ENCODE measurements around the gene ADSS1. TPM values are rescaled to one million over a fixed set of nuclear protein-coding genes. Genes with fewer than 3 reads are reported as not detected.

ADSS1 gene
- total and polyA plus RNA-seq, 4 donors, result 1.8 to 18.8 (median 12.2) TPM

DNA sequence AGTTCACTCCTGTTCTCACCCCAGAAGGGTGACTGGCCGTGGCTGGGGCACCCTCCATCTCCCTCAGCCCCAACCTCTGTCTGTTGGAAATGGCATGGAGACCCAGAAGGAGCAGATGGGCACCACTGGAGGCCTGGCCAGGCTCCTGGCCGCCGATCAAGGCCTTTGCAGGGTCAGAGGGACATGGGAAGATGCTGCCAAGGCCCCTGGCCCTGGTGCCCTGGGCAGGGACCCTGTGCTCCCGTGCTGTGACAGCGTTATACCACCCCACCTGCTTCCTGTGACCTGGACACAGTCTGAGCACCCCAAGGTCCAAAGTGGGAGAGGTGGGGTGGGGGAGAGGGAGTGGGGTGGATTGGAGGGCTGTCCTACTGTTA, 31.1 kb upstream of the ADSS1 start:
- TF ChIP-seq, protein P1, sequence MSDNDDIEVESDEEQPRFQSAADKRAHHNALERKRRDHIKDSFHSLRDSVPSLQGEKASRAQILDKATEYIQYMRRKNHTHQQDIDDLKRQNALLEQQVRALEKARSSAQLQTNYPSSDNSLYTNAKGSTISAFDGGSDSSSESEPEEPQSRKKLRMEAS (IDR thresholded peaks at IDR 0.05), result no peak
- TF ChIP-seq HNF4G (IDR thresholded peaks at IDR 0.05) (no peak), RXRA (IDR thresholded peaks at IDR 0.05) (peak in 1 of 2 donors; percentile 3)
- Histone ChIP-seq H3K4me1 (ENCODE audit: control insufficient read depth in 4 of 4, insufficient read depth in 4 of 4, low read length in 3 of 4) (peaks cover 41 to 86% (median 64%) of the 10 kb centered on the region in 4 donors), H3K27me3 (ENCODE audit: control insufficient read depth in 4 of 4, insufficient read depth in 4 of 4, low read length in 3 of 4) (no peaks in the 10 kb centered on the region), H3K36me3 (ENCODE audit: control insufficient read depth in 4 of 4, insufficient read depth in 3 of 4, low read depth in 1 of 4, low read length in 3 of 4) (peaks cover 0 to 2% (median 0%) of the 10 kb centered on the region in 4 donors), H3K9ac (ENCODE audit: low read depth in 1 of 2, low read length in 2 of 2) (no peak overlapping the region), H3K9me3 (ENCODE audit: control insufficient read depth in 4 of 4, low read length in 3 of 4) (no peaks in the 10 kb centered on the region), H3K27ac (ENCODE audit: low read depth in 1 of 2, low read length in 2 of 2) (peak overlapping the region; percentile 22 to 26), H3K4me3 (ENCODE audit: low read depth in 1 of 3, low read length in 3 of 3) (no peak overlapping the region)
- DNase-seq (ENCODE audit: low spot score), result no peak
- WGBS, result 44% methylated on average over 5 of the region's 5 CpGs

DNA sequence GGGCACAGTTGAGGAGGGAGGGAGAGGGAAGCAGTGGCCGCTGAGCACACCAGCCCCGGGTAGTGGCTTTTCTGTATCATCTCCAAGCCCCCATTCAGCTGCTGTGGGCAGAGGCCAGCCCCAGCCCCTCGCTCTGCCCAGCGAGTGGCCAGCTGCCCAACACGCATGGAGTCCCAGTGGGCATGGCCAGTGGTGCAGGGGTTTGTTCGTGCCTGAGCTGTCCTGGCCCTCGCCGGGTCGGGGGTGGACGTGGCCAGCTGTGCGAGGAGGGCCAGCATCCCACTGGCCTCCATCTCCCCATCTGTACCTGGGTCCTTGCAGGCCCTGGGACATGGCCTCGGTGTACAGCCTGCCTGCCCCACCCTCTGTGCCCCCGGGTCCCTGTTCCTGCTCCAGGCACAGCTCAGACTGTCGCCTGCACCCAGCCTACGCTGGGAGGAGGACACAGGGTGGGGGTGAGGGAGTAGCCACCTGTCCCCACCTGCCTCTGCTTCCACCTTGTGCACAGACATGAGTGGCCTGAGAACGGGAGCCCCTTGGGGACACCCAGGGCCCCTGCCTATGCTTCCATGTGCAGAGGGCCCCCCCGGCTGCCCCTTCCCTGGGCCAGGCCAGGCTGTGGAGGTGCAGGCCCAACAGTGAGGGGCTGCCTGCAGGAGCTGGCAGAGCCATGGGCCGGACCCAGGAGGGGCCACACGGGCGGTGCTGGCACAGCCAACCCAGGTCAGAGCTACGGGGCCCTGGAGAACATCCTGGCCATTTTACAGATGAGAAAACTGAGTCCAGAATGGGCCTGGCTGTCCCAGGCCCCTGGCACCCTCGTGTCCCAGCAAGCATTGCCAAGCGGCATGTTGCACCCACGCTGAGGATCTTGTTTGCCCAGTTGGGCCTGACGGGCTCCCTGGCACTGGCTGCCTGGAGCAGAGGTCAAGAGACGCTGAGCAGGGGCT, 30.3 kb upstream of the ADSS1 start:
- WGBS, result 81% methylated on average over 26 of the region's 26 CpGs
- Histone ChIP-seq H3K9me3 (ENCODE audit: control insufficient read depth in 4 of 4, low read length in 3 of 4) (no peaks in the 10 kb centered on the region), H3K27me3 (ENCODE audit: control insufficient read depth in 4 of 4, insufficient read depth in 4 of 4, low read length in 3 of 4) (no peaks in the 10 kb centered on the region), H3K4me3 (ENCODE audit: low read depth in 1 of 3, low read length in 3 of 3) (no peak overlapping the region), H3K9ac (ENCODE audit: low read depth in 1 of 2, low read length in 2 of 2) (no peak overlapping the region), H3K36me3 (ENCODE audit: control insufficient read depth in 4 of 4, insufficient read depth in 3 of 4, low read depth in 1 of 4, low read length in 3 of 4) (peaks cover 0 to 2% (median 0%) of the 10 kb centered on the region in 4 donors), H3K27ac (ENCODE audit: low read depth in 1 of 2, low read length in 2 of 2) (peak overlapping the region; percentile 51 to 74), H3K4me1 (ENCODE audit: control insufficient read depth in 4 of 4, insufficient read depth in 4 of 4, low read length in 3 of 4) (peaks cover 37 to 86% (median 61%) of the 10 kb centered on the region in 4 donors)
- no peak for DNase-seq (ENCODE audit: low spot score)
- TF ChIP-seq NR2F2 (IDR thresholded peaks at IDR 0.05) (no peak), SP1 (IDR thresholded peaks at IDR 0.05) (peak; percentile 69), RXRA (IDR thresholded peaks at IDR 0.05) (peak; percentile 68 to 86), HNF4G (IDR thresholded peaks at IDR 0.05) (no peak), YY1 (IDR thresholded peaks at IDR 0.05) (peak; percentile 38), HNF4A (conservative IDR thresholded peaks at IDR 0.05) (peak; percentile 53 to 64), EGR1 (IDR thresholded peaks at IDR 0.05; ENCODE audit: low read depth in 2 of 2) (peak in 1 of 2 donors; percentile 77), FOXA1 (IDR thresholded peaks at IDR 0.05) (peak; percentile 40), RAD21 (IDR thresholded peaks at IDR 0.05) (no peak)
- TF ChIP-seq, protein P1 (IDR thresholded peaks at IDR 0.05), result peak; percentile 91
- TF ChIP-seq, protein P2, sequence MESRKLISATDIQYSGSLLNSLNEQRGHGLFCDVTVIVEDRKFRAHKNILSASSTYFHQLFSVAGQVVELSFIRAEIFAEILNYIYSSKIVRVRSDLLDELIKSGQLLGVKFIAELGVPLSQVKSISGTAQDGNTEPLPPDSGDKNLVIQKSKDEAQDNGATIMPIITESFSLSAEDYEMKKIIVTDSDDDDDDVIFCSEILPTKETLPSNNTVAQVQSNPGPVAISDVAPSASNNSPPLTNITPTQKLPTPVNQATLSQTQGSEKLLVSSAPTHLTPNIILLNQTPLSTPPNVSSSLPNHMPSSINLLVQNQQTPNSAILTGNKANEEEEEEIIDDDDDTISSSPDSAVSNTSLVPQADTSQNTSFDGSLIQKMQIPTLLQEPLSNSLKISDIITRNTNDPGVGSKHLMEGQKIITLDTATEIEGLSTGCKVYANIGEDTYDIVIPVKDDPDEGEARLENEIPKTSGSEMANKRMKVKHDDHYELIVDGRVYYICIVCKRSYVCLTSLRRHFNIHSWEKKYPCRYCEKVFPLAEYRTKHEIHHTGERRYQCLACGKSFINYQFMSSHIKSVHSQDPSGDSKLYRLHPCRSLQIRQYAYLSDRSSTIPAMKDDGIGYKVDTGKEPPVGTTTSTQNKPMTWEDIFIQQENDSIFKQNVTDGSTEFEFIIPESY (IDR thresholded peaks at IDR 0.05), result no peak

DNA sequence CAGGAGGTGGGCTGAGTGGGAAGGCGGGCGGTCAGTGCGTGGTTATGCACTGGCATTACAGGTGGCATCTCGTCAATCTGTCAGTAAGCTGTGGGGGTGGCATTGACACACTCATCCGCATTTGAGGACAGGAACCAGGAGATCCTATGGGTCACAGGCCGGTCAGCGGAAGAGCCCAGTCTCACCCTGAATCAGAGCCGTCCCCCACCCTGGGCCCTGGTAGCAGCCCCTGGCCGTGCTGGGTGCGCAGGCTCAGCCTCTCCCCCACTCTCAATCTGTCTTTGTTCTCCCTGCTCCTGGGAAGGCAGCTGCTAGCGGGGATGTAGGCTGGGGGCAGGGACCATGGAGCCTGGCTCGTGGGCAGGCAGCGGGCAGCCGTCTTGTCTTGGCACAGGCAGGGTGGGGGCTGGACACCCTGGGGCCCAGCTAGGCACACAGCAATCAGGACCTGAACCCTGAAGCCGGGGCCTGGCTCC, 29.5 kb upstream of the ADSS1 start:
- no peaks in the 10 kb centered on the region for H3K9me3 ChIP-seq (ENCODE audit: control insufficient read depth in 4 of 4, low read length in 3 of 4)
- TF ChIP-seq, protein P3, sequence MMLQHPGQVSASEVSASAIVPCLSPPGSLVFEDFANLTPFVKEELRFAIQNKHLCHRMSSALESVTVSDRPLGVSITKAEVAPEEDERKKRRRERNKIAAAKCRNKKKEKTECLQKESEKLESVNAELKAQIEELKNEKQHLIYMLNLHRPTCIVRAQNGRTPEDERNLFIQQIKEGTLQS (IDR thresholded peaks at IDR 0.05), result no peak
- TF ChIP-seq EGR1 (IDR thresholded peaks at IDR 0.05; ENCODE audit: low read depth in 2 of 2) (peak in 1 of 2 donors; percentile 7), TAF1 (conservative IDR thresholded peaks at IDR 0.05) (no peak), RAD21 (IDR thresholded peaks at IDR 0.05) (no peak), HNF4A (conservative IDR thresholded peaks at IDR 0.05) (peak in 1 of 2 donors; percentile 35), RXRA (IDR thresholded peaks at IDR 0.05) (peak in 1 of 2 donors; percentile 43), GABPA (IDR thresholded peaks at IDR 0.05 in 1 of 2, conservative IDR thresholded peaks at IDR 0.05 in 1 of 2) (no peak)
- TF ChIP-seq, protein P2 (IDR thresholded peaks at IDR 0.05), result no peak
- peaks cover 33 to 89% (median 65%) of the 10 kb centered on the region in 4 donors for H3K4me1 ChIP-seq (ENCODE audit: control insufficient read depth in 4 of 4, insufficient read depth in 4 of 4, low read length in 3 of 4)
- H3K27ac ChIP-seq (ENCODE audit: low read depth in 1 of 2, low read length in 2 of 2), result peak overlapping the region; percentile 51 to 74
- no peak for DNase-seq (ENCODE audit: low spot score)
- 35% methylated on average over 15 of the region's 15 CpGs for WGBS
- H3K9ac ChIP-seq (ENCODE audit: low read depth in 1 of 2, low read length in 2 of 2), result peak overlapping the region in 1 of 2 donors; percentile 7
- H3K27me3 ChIP-seq (ENCODE audit: control insufficient read depth in 4 of 4, insufficient read depth in 4 of 4, low read length in 3 of 4), result no peaks in the 10 kb centered on the region
- H3K36me3 ChIP-seq (ENCODE audit: control insufficient read depth in 4 of 4, insufficient read depth in 3 of 4, low read depth in 1 of 4, low read length in 3 of 4), result peaks cover 0 to 2% (median 0%) of the 10 kb centered on the region in 4 donors
- peak overlapping the region in 1 of 3 donors; percentile 0 for H3K4me3 ChIP-seq (ENCODE audit: low read depth in 1 of 3, low read length in 3 of 3)
